Heart right ventricle (tissue), 16 donors: ENCODE results near the gene GFI1. TPM values are rescaled to one million over a fixed set of nuclear protein-coding genes. Genes with fewer than 3 reads are reported as not detected.
"Not testable (repeated sequence)": the region's sequence is repeated elsewhere in the genome, so short reads cannot be mapped to it uniquely, and the experiment has no call there.

Experiments used
- ATAC-seq, 8 donors: fragments of 200-7000 bp; cut with Tn5 transposase; one replicate each; pipeline ENCODE4 v1.9.1; 2020; ENCODE audit warnings: mild to moderate bottlenecking in 8 of 8, moderate library complexity in 8 of 8, moderate number of reproducible peaks in 1 of 8
- DNase-seq, 2 donors: peaks; one replicate each; pipeline ENCODE4 v3.0.0-alpha.2; 2020
- H3K27ac ChIP-seq, 10 donors: fragments of 200-600 bp; sonication (generic) in 2 of 10; one replicate each; pipeline versions ENCODE4 v1.5.0 to v1.8.0; 2020 to 2022; ENCODE audit warnings: mild to moderate bottlenecking in 3 of 10
- H3K27me3 ChIP-seq, 7 donors: fragments of 200-600 bp; one replicate each; pipeline ENCODE4 v1.8.0; 2021 to 2022; ENCODE audit warnings: mild to moderate bottlenecking in 2 of 7
- H3K36me3 ChIP-seq, 9 donors: fragments of 200-600 bp; sonication (generic) in 1 of 9; one replicate each; pipeline versions ENCODE4 v1.5.0 to v1.8.0; 2020 to 2022; ENCODE audit warnings: mild to moderate bottlenecking in 2 of 9
- H3K4me1 ChIP-seq, 9 donors: fragments of 200-600 bp; sonication (generic) in 1 of 9; one replicate each; pipeline versions ENCODE4 v1.5.0 to v1.8.0; 2020 to 2022; ENCODE audit warnings: mild to moderate bottlenecking in 4 of 9
- H3K4me3 ChIP-seq, 10 donors: fragments of 200-600 bp; sonication (generic) in 2 of 10; one replicate each; pipeline versions ENCODE4 v1.5.0 to v1.8.0; 2020 to 2022; ENCODE audit warnings: mild to moderate bottlenecking in 7 of 10, moderate library complexity in 2 of 10
- H3K9me3 ChIP-seq, 11 donors: fragments of 200-600 bp in 10 of 11; sonication (generic) in 2 of 11; one replicate each; pipeline versions ENCODE4 v1.5.0 to v1.8.0; 2013 to 2022; ENCODE audit warnings: mild to moderate bottlenecking in 2 of 11, control low read depth in 1 of 11, moderate library complexity in 1 of 11
- CTCF ChIP-seq, 9 donors: fragments of 200-600 bp; sonication (generic) in 2 of 9; IDR thresholded peaks; one replicate each; pipeline versions ENCODE4 v1.5.0 to v1.8.0; 2021 to 2022; ENCODE audit warnings: antibody characterized with exemption in 9 of 9, mild to moderate bottlenecking in 5 of 9, moderate library complexity in 1 of 9
- WGBS, 2 donors: extraction: QIAGEN DNeasy Blood & Tissue Kit; methylation state at CpG; one replicate each; pipeline ENCODE4 v1.1.7; 2013; ENCODE audit warnings: inconsistent platforms in 1 of 2; 5-methylcytosine and 5-hydroxymethylcytosine counted together
- intact Hi-C, 10 donors: fragments of 100-400 bp; cut with DNase I; formaldehyde crosslinking; loops; one replicate each; pipeline versions ENCODE4 v1.11.1 to v1.14.2; 2022
- long read RNA-seq, 3 donors: library from polyadenylated mRNA; unstranded; transcript quantifications; one replicate each; pipeline ENCODE4 v2.0.0, GENCODE V29; 2020 to 2021
- polyA plus RNA-seq, 2 donors: library from polyadenylated mRNA; stranded (reverse); fragments of 200-250 nt; gene quantifications; one replicate each; pipeline ENCODE4 v1.2.3, GENCODE V29; 2013
- total RNA-seq, 10 donors: library from RNA; stranded (reverse); fragmentation: NEBNext Ultra II Directional in 3 of 10; extraction: Animal tissue kit (Norgen Biotek cat#: 25700) in 3 of 10; gene quantifications; one replicate each; pipeline versions ENCODE4 v1.2.1 to v1.2.4, GENCODE V29; 2021 to 2023
- donor health status: Arrhythmogenic right ventricular cardiomyopathy.
- donor health status: ischemic (EF 13 %, LVEDD 7.1; RV severe dilation, severe dysfunction).
- donor health status: healthy with polysubstance abuse.
- donor health status: DM: no; HTN: yes; CAD: no.
- donor health status: DM: no; HTN: no; CAD: no.
- donor health status: ischemic (EF 25% LVEDD 6.9; RV normal size, moderate dysfunction).
- donor health status: ischemic (EF 25% LVEDD 5.7; RV mildly dilated, moderate dysfunction).
- donor health status: healthy.
- donor health status: DM: yes; HTN: yes; CAD: no.
- donor health status: Ischemic cardiomyopathy.
- donor health status: ischemic (EF 35%, LVEDD 5.7; RV mildly dilated, moderate dysfunction).
- donor health status: nonischemic (EF 11% LVEDD 7.7; RV severe dilation, severe dysfunction).
- donor health status: DM: yes; HTN: yes; CAD: no.
- donor health status: PGD.
- donor health status: ischemic (EF 29% LVEDD 5.4; RV normal size, mild dysfunction).
- donor health status: nonischemic (EF 23%, LVEDD 6.1; RV moderate dilation, normal function).

GFI1 gene
- total RNA-seq (1 to 10 TPM in 1 of 10 donors, under 1 TPM in 6, not detected in 3; 0.10 to 1.3 (median 0.18) TPM), polyA plus RNA-seq (under 1 TPM; 0.09 to 0.15 TPM)
- long read RNA-seq, donor 1, partial matches to known transcripts, result 1 of 1 reads
- long read RNA-seq, donor 1, other reads (novel, unspliced or antisense), result 0 of 1 reads
- long read RNA-seq, donor 2, result 0 reads
- long read RNA-seq, donor 3, result 0 reads

GRCh38 chr1:92486251-92487077 is at the start of gene GFI1:
GFI1 (minus strand) TSS chr1:92486925; CDS start chr1:92483487, 3,438 bp downstream.
- ATAC-seq, result peak in 2 of 8 donors; percentile 32 to 50
- peak within 1 kb of the TSS; percentile 40 to 70 (median 56) for H3K4me3 ChIP-seq
- WGBS, 2 donors, result 1 to 2% methylated on average over 69 to 77 of the region's 77 CpGs
- no peak for TF ChIP-seq CTCF (IDR thresholded peaks at IDR 0.05)
- no peaks in the 10 kb centered on the region for H3K36me3 ChIP-seq
- intact Hi-C loops, result loop anchor here in 1 of 10 donors (10.0 kb wide), 1 partner anchor 98 kb away; no protein-coding TSS in a partner anchor
- peaks cover 33 to 81% (median 71%) of the 10 kb centered on the region in 7 donors for H3K27me3 ChIP-seq
- peaks cover 25 to 56% (median 50%) of the 10 kb centered on the region in 9 donors for H3K4me1 ChIP-seq
- DNase-seq, result peak in 1 of 2 donors; percentile 32
- peak within 1 kb of the TSS in 1 of 10 donors; percentile 84 for H3K27ac ChIP-seq
- H3K9me3 ChIP-seq, result no peaks in the 10 kb centered on the region

GRCh38 chr1:92532371-92532770 is 45.6 kb upstream of the GFI1 start:
- not testable (repeated sequence) for ATAC-seq, H3K36me3 ChIP-seq
- H3K4me1 ChIP-seq, result peaks cover 0 to 15% (median 0%) of the 10 kb centered on the region in 9 donors

GRCh38 chr1:92531939-92532338 is 45.2 kb upstream of the GFI1 start:
- H3K27me3 ChIP-seq, H3K36me3 ChIP-seq, H3K9me3 ChIP-seq, ATAC-seq, intact Hi-C loops, H3K27ac ChIP-seq, H3K4me3 ChIP-seq, DNase-seq: not testable (repeated sequence)
- peaks cover 0 to 11% (median 0%) of the 10 kb centered on the region in 9 donors for H3K4me1 ChIP-seq
- 94 to 97% methylated on average over 3 of the region's 3 CpGs for WGBS, 2 donors

More at GRCh38 chr1:92532371-92532770, 45.6 kb upstream of the GFI1 start:
- H3K27me3 ChIP-seq, DNase-seq, H3K27ac ChIP-seq, intact Hi-C loops, H3K4me3 ChIP-seq, H3K9me3 ChIP-seq: not testable (repeated sequence)
- WGBS, 2 donors, result 93 to 98% methylated on average over 4 of the region's 4 CpGs

GRCh38 chr1:92527670-92528069 is 40.9 kb upstream of the GFI1 start:
- Histone ChIP-seq H3K4me1 (no peaks in the 10 kb centered on the region), H3K27ac (no peak overlapping the region), H3K27me3 (no peaks in the 10 kb centered on the region), H3K4me3 (no peak overlapping the region), H3K9me3 (no peaks in the 10 kb centered on the region), H3K36me3 (peaks cover 0 to 14% (median 0%) of the 10 kb centered on the region in 9 donors)
- 99 to 100% methylated on average over 2 of the region's 2 CpGs for WGBS, 2 donors
- DNase-seq (no peak), ATAC-seq (no peak)
- TF ChIP-seq CTCF (IDR thresholded peaks at IDR 0.05), result no peak
- intact Hi-C loops, result no loop called here

GRCh38 chr1:92524944-92525590 is 38.3 kb upstream of the GFI1 start:
- H3K4me3 ChIP-seq, ATAC-seq, intact Hi-C loops, H3K9me3 ChIP-seq, H3K27ac ChIP-seq, H3K27me3 ChIP-seq, H3K4me1 ChIP-seq, DNase-seq: not testable (repeated sequence)
- H3K36me3 ChIP-seq, result peaks cover 0 to 19% (median 0%) of the 10 kb centered on the region in 9 donors
- 93 to 97% methylated on average over 9 of the region's 9 CpGs for WGBS, 2 donors
